ENCODE measurements around the gene CEP290.

CEP290 gene

DNA sequence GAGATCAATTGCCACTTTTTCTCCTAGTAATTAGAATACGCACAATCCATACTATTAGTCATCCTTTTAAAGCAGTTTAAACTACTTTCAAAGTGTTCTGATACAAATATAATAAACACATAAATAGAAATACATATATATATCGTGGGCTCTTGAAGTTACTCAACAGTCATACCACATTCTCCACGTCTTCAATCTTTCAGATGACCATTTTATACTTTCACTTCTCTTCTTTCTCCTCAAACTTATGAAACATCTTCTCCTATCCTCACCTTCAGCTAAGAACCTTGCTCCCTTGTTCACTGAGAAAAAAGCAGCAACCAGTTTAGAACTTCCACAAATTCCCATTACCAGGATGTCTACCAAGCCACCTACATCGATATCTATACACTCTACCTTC lies 19.2 kb downstream of the CEP290 start:
- FAIRE-seq = no peak
- TF ChIP-seq, protein P1, sequence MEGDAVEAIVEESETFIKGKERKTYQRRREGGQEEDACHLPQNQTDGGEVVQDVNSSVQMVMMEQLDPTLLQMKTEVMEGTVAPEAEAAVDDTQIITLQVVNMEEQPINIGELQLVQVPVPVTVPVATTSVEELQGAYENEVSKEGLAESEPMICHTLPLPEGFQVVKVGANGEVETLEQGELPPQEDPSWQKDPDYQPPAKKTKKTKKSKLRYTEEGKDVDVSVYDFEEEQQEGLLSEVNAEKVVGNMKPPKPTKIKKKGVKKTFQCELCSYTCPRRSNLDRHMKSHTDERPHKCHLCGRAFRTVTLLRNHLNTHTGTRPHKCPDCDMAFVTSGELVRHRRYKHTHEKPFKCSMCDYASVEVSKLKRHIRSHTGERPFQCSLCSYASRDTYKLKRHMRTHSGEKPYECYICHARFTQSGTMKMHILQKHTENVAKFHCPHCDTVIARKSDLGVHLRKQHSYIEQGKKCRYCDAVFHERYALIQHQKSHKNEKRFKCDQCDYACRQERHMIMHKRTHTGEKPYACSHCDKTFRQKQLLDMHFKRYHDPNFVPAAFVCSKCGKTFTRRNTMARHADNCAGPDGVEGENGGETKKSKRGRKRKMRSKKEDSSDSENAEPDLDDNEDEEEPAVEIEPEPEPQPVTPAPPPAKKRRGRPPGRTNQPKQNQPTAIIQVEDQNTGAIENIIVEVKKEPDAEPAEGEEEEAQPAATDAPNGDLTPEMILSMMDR (IDR thresholded peaks at IDR 0.05; ENCODE audit: insufficient read depth, missing control alignments) = no peak
- no peak for DNase-seq (ENCODE audit: insufficient read length, low spot score)

DNA sequence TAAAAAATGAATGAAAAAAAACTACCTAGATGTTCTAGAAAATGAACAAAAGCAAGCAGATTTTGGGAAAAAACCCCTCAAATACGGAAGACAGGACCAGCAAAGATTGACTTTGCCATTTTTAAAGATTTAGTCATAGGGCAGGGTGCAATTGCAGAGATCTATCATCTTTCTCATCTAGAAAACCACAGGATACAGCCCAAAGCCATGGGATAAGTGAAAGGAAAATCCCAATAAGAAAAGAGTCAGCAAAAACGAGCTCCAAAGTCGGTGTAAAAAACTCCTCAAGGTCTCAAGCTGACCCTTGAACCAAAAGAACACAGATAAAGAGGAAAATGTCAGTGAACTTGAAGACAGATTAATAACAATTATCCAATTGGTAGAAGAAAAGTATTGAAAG lies 28.0 kb downstream of the CEP290 start:
- FAIRE-seq (no peak), DNase-seq (ENCODE audit: insufficient read length, low spot score) (no peak)
- TF ChIP-seq, protein P1 (IDR thresholded peaks at IDR 0.05; ENCODE audit: insufficient read depth, missing control alignments) = no peak

DNA sequence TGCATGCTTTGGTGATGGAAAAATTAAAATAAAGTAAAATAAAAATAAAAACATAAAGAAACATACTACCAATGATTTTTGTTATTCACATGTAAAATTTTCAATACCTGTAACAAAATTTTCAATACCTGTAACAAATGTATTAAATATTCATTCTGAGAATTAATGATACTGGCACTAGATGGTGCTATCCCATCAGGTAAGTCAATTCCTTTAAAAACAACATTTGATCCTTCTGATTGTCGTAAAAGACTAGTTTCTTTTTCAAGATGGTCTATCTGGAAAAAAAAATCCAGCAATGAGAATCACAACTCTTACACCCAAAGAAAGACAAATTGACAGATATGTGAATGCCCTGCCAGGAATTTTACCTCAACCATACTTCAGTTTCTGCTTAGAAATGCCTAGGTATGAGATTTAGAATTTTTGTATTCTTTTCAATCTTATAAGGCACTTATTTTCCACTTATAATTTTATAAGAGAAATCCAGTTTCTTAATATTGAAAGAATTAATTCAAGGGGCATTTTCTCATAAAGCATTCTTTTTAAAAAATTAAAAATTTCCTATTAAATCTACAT lies 30.7 kb downstream of the CEP290 start:
- DNase-seq (ENCODE audit: insufficient read length, low spot score) (no peak), FAIRE-seq (peak; percentile 85)
- TF ChIP-seq, protein P1 (IDR thresholded peaks at IDR 0.05; ENCODE audit: insufficient read depth, missing control alignments) = peak; percentile 57

DNA sequence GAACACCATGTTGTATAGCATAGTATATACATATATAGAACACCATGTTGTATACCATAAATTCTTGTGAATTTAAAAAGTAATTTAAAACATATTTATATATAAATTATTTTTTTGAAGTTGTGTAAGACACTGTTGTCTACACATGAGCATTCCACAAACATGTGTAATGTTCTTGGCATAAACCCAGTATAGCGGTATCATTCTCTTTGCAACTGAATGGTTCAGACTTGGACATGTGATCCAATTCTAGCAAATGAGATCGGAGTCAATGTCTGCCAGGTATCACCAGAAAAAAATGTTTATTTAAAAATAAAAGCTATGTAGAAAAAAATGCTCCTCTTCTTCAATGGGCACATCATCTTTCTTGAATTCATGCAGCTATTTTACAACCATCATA lies 33.9 kb downstream of the CEP290 start:
- FAIRE-seq = no peak
- TF ChIP-seq, protein P1 (IDR thresholded peaks at IDR 0.05; ENCODE audit: insufficient read depth, missing control alignments) = no peak
- DNase-seq (ENCODE audit: insufficient read length, low spot score) = no peak

DNA sequence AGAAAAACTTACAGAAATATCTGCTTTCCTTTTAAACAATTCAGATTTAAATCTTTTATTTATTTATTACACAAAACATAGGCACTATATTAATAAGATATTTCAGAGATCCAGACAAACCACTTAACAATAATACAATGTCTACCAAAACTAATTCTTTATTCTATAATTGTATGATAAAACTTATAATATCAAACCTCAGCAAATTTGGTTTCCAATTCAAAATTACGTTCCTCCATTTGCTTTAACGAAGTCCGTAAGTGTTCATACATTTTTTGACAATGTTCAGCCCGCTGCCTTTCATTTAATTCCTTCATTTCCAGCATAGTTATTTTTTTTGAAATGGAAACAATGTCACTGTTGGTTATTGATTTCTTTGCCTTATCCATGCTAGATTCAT lies 48.3 kb downstream of the CEP290 start:
- no peak for DNase-seq (ENCODE audit: insufficient read length, low spot score)
- no peak for FAIRE-seq
- TF ChIP-seq, protein P1 (IDR thresholded peaks at IDR 0.05; ENCODE audit: insufficient read depth, missing control alignments) = no peak

DNA sequence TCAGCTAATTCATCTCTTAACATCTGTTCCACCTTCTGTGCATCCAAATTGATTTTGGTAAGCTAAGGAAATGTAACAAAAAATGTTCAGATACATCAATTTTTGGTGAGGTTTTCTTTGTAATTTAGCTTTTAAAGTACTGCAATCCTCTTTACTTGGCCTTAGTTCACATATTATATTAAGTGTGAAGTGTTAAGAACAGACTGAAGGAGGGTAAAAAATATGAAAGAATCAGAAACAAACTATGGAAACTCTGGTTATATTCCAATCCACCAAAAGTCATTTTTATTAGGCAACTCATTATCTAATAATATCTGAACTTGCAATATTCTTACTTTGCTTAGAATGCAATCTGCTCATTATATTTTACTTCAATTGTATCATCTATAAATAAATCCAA lies 49.1 kb downstream of the CEP290 start:
- peak; percentile 84 for FAIRE-seq
- TF ChIP-seq, protein P1 (IDR thresholded peaks at IDR 0.05; ENCODE audit: insufficient read depth, missing control alignments) = no peak

DNA sequence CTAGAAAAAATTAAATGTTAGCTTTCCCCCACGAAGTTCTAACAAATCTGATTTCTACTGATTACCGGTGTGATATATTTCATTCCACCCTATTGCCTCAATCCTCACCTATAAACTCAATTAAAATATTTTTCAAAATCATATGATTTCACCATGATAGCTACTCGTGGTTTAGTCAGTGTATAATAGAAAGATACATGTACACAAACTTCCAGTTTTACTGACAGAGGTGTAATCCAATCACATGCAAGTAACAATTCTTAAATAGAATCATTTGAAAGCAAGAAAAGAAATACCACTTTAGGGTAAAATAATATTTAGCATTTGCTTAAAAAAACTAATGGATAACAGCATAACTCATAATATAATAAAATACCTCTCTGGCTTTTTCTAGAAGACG lies 57.7 kb downstream of the CEP290 start:
- no peak for DNase-seq (ENCODE audit: insufficient read length, low spot score)
- TF ChIP-seq, protein P1 (IDR thresholded peaks at IDR 0.05; ENCODE audit: insufficient read depth, missing control alignments) = no peak
- FAIRE-seq = no peak

More for the DNA sequence above, 49.1 kb downstream of the CEP290 start:
- no peak for DNase-seq (ENCODE audit: insufficient read length, low spot score)
